Keratinocyte (primary cell): Measurements from ENCODE around the gene CACNA1C. TPM values are rescaled to one million over a fixed set of nuclear protein-coding genes. Genes with fewer than 3 reads are reported as not detected.

Experiments used
- DNase-seq: peaks from one replicate; pipeline ENCODE4 v3.0.0-alpha.2; 2011; ENCODE audit warnings: low read depth, missing footprints, low spot score
- FAIRE-seq: peaks from 2 replicates; lab custom pipeline; 2011; peaks lifted over from hg19 to GRCh38; lab: Jason Lieb, UNC
- H2AFZ ChIP-seq: 2 replicates; pipeline ENCODE4 v1.6.0; 2012; ENCODE audit warnings: low read length, control low read depth, inconsistent platforms; ENCODE audit not compliant: control insufficient read depth
- H3K27ac ChIP-seq: 2 replicates; pipeline ENCODE4 v1.5.1; 2011; ENCODE audit warnings: low read length; ENCODE audit not compliant: control insufficient read depth, insufficient read depth
- H3K27me3 ChIP-seq: 3 replicates; pipeline ENCODE4 v1.6.0; 2011; ENCODE audit warnings: low read length; ENCODE audit not compliant: control insufficient read depth, insufficient read depth; ENCODE audit errors: extremely low read depth
- H3K36me3 ChIP-seq, 2 experiments: 2 replicates in 1 of 2; 3 replicates in 1 of 2; pipeline ENCODE4 v1.5.1; 2011; ENCODE audit warnings: low read length in 2 of 2, mild to moderate bottlenecking in 1 of 2; ENCODE audit not compliant: control insufficient read depth in 2 of 2, insufficient read depth in 2 of 2; ENCODE audit errors: extremely low read depth in 1 of 2
- H3K4me1 ChIP-seq: 3 replicates; pipeline ENCODE4 v1.5.1; 2011; ENCODE audit warnings: low read length; ENCODE audit not compliant: control insufficient read depth, insufficient read depth; ENCODE audit errors: extremely low read depth
- H3K4me2 ChIP-seq: 3 replicates; pipeline ENCODE4 v1.6.0; 2011; ENCODE audit warnings: low read depth, low read length; ENCODE audit not compliant: control insufficient read depth, insufficient read depth; ENCODE audit errors: extremely low read depth
- H3K4me3 ChIP-seq, 3 experiments: fragments of 200-600 bp in 1 of 3; sonication (generic) in 1 of 3; 2 replicates in 2 of 3; 3 replicates in 1 of 3; pipeline ENCODE4 v1.5.1; 2011 to 2016; ENCODE audit warnings: low read length in 3 of 3, mild to moderate bottlenecking in 3 of 3, control low read depth in 2 of 3, inconsistent platforms in 1 of 3, low read depth in 1 of 3, mixed read lengths in 1 of 3, mixed run types in 1 of 3, moderate library complexity in 1 of 3; ENCODE audit not compliant: control insufficient read depth in 2 of 3, insufficient read depth in 2 of 3; ENCODE audit errors: extremely low read depth in 1 of 3
- H3K79me2 ChIP-seq: 2 replicates; pipeline ENCODE4 v1.6.0; 2012; ENCODE audit warnings: low read length; ENCODE audit not compliant: control insufficient read depth, insufficient read depth
- H3K9ac ChIP-seq: 3 replicates; pipeline ENCODE4 v1.6.0; 2011; ENCODE audit warnings: low read length; ENCODE audit not compliant: control insufficient read depth, insufficient read depth; ENCODE audit errors: extremely low read depth
- H3K9me1 ChIP-seq: 3 replicates; pipeline ENCODE4 v1.6.0; 2011; ENCODE audit warnings: low read length; ENCODE audit not compliant: control insufficient read depth, insufficient read depth; ENCODE audit errors: extremely low read depth
- H3K9me3 ChIP-seq: 2 replicates; pipeline ENCODE4 v1.5.1; 2012; ENCODE audit warnings: low read depth, low read length; ENCODE audit not compliant: control insufficient read depth
- H4K20me1 ChIP-seq: 3 replicates; pipeline ENCODE4 v1.6.0; 2011; ENCODE audit warnings: low read length; ENCODE audit not compliant: control insufficient read depth, insufficient read depth; ENCODE audit errors: extremely low read depth
- CTCF ChIP-seq, 3 experiments: IDR thresholded peaks in 1 of 3; conservative IDR thresholded peaks in 1 of 3; optimal IDR thresholded peaks in 1 of 3; 2 replicates in 2 of 3; 3 replicates in 1 of 3; pipeline versions ENCODE3 to v1.5.1; 2011; ENCODE audit warnings: low read length in 3 of 3, mild to moderate bottlenecking in 3 of 3, moderate library complexity in 2 of 3, control low read depth in 1 of 3, inconsistent platforms in 1 of 3; ENCODE audit not compliant: insufficient read depth in 2 of 3; ENCODE audit errors: extremely low read depth in 1 of 3
- EZH2 ChIP-seq: IDR thresholded peaks from one replicate; pipeline ENCODE4 v1.6.1; 2012; ENCODE audit warnings: inconsistent platforms, mild to moderate bottlenecking, low read length, moderate library complexity
- dilution Hi-C: fragments of 300-500 bp; cut with MboI; formaldehyde crosslinking; loops from one replicate; pipeline ENCODE4 v1.7.0; 2020; ENCODE audit warnings: low sequenced_read_pairs; ENCODE audit not compliant: extremely low pct_ligation_motif_present
- polyA plus RNA-seq, 5 experiments: library from polyadenylated mRNA; depleted of rRNA in 3 of 5; stranded (reverse) in 3 of 5; stranded (forward) in 1 of 5; unstranded in 1 of 5; fragments of >200 nt; gene quantifications; 1 replicate in 1 of 5; 2 replicates in 3 of 5; 3 replicates in 1 of 5; pipeline versions ENCODE4 v1.2.1 to v1.2.3, GENCODE V29; 2011 to 2012; ENCODE audit warnings: missing spikeins in 2 of 5, low read depth in 1 of 5, low replicate concordance in 1 of 5

Gene CACNA1C
- polyA plus RNA-seq, 1 donor (not counting 4 experiments of a cell fraction or from before 2014, with no cell fraction given), result not detected

DNA sequence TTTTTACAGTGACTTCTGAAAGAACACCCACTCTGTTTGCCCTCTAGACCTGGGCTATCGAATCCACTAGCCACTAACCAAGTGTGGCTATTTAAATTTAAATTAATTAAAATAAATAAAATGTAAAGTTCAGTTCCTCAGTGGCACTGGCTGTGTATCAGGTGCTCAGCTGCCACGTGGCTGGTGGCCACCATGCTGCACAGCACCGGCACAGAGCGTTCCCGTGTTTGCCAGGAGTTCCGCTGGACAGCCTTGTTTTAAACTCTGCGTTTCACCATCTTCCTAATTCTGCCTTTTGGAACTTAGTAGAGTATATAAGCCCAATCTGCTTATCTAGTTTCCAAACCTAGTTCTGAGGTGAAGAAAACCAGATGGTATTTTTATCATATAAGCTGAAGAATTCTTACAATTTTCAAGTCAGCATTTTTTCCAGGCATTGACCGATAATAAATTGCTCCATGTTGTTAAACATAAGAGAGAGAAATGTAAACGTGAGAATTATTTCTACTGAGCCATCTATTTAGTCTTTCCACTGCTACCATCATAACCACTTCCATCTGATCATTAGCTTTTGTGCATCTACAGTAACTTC lies 339.0 kb downstream of the CACNA1C start:
- H3K79me2 ChIP-seq, result no peaks in the 10 kb centered on the region
- no peaks in the 10 kb centered on the region for H3K4me1 ChIP-seq
- no peaks in the 10 kb centered on the region for H3K36me3 ChIP-seq
- FAIRE-seq (no peak), DNase-seq (no peak)
- no peaks in the 10 kb centered on the region for H3K27me3 ChIP-seq
- H3K9me1 ChIP-seq, result no peaks in the 10 kb centered on the region
- no peak overlapping the region for H3K27ac ChIP-seq
- H3K9me3 ChIP-seq, result no peaks in the 10 kb centered on the region
- no peak overlapping the region for H3K4me3 ChIP-seq
- dilution Hi-C loops, result no loop called here
- no peak for TF ChIP-seq EZH2
- no peak for TF ChIP-seq CTCF (optimal IDR thresholded peaks at IDR 0.05 in 1 of 3, IDR thresholded peaks at IDR 0.05 in 1 of 3, conservative IDR thresholded peaks at IDR 0.05 in 1 of 3; ENCODE audit: extremely low read depth in 1 of 3, insufficient read depth in 2 of 3, low read length in 3 of 3)
- H4K20me1 ChIP-seq, result no peaks in the 10 kb centered on the region
- H3K4me2 ChIP-seq, result no peak overlapping the region
- no peak overlapping the region for H3K9ac ChIP-seq
- no peak overlapping the region for H2AFZ ChIP-seq

GRCh38 chr12:2393016-2393415 lies 340.2 kb downstream of the CACNA1C start:
- Histone ChIP-seq H3K27ac (no peak overlapping the region), H3K9me1 (no peaks in the 10 kb centered on the region), H3K9ac (no peak overlapping the region), H3K4me2 (no peak overlapping the region), H4K20me1 (no peaks in the 10 kb centered on the region), H3K36me3 (no peaks in the 10 kb centered on the region), H3K4me1 (no peaks in the 10 kb centered on the region), H3K9me3 (no peaks in the 10 kb centered on the region), H3K4me3 (no peak overlapping the region), H3K27me3 (no peaks in the 10 kb centered on the region), H3K79me2 (no peaks in the 10 kb centered on the region), H2AFZ (no peak overlapping the region)
- DNase-seq (no peak), FAIRE-seq (no peak)
- no peak for TF ChIP-seq CTCF (optimal IDR thresholded peaks at IDR 0.05 in 1 of 3, IDR thresholded peaks at IDR 0.05 in 1 of 3, conservative IDR thresholded peaks at IDR 0.05 in 1 of 3; ENCODE audit: extremely low read depth in 1 of 3, insufficient read depth in 2 of 3, low read length in 3 of 3)
- no peak for TF ChIP-seq EZH2
- dilution Hi-C loops, result no loop called here
